ENCODE results near the gene METRNL.

Gene METRNL

GRCh38 chr17:83091257-83092141, 12.1 kb downstream of the METRNL start:
- H3K27me3 ChIP-seq (ENCODE audit: control insufficient read depth, insufficient read depth, low read length), result no peaks in the 10 kb centered on the region
- no peak overlapping the region for H3K9ac ChIP-seq (ENCODE audit: low read depth, low read length)
- no peaks in the 10 kb centered on the region for H3K9me3 ChIP-seq (ENCODE audit: control insufficient read depth, insufficient read depth, low read length)
- no peak overlapping the region for H3K4me3 ChIP-seq (ENCODE audit: low read depth, low read length)
- no peaks in the 10 kb centered on the region for H3K4me1 ChIP-seq (ENCODE audit: control insufficient read depth, insufficient read depth, low read length)
- H3K36me3 ChIP-seq (ENCODE audit: control insufficient read depth, insufficient read depth, low read length), result peaks cover 17% of the 10 kb centered on the region

DNA sequence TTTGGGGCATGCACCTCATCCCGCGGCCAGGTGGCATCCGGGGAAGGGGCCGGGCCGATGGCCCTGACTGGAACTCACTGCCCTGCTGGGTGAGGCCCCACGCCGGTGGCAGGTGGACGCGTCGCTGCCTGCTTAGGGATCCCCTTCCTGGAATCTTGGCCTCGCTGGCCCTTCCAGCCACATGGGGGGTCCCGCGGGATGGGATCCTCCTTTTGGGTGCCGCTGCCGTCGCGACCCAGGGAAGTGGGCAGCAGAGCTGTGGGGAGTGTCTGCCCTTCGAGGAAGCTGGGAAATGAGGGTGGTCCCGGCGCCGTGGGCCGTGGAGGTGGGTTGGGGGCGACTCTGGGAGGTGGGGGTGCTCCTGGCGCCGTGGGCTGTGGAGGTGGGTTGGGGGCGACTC, 12.8 kb downstream of the METRNL start:
- Histone ChIP-seq H3K27me3 (ENCODE audit: control insufficient read depth, insufficient read depth, low read length) (no peaks in the 10 kb centered on the region), H3K4me3 (ENCODE audit: low read depth, low read length) (no peak overlapping the region), H3K36me3 (ENCODE audit: control insufficient read depth, insufficient read depth, low read length) (peaks cover 17% of the 10 kb centered on the region), H3K9me3 (ENCODE audit: control insufficient read depth, insufficient read depth, low read length) (no peaks in the 10 kb centered on the region), H3K9ac (ENCODE audit: low read depth, low read length) (no peak overlapping the region), H3K4me1 (ENCODE audit: control insufficient read depth, insufficient read depth, low read length) (no peaks in the 10 kb centered on the region)

DNA sequence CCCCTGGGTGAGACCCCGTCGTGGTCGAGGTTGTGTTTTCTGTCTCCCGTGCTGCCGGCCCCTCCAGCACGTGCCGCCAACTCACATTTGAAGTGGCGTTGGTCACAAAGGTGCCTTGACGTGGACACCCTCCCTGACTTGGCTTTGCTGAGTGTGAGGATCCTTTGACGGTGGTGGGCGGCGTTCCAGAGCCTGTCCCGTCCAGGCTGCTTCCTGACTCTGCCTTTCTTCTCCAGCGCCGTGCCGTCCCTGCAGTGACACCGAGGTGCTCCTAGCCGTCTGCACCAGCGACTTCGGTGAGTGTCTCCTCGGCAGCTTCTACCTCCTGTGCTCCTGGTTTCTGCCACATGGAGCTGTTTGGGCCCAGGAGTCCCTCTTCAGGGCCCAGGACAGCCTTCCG, 13.5 kb downstream of the METRNL start:
- Histone ChIP-seq H3K27me3 (ENCODE audit: control insufficient read depth, insufficient read depth, low read length) (no peaks in the 10 kb centered on the region), H3K4me1 (ENCODE audit: control insufficient read depth, insufficient read depth, low read length) (no peaks in the 10 kb centered on the region), H3K9me3 (ENCODE audit: control insufficient read depth, insufficient read depth, low read length) (no peaks in the 10 kb centered on the region), H3K36me3 (ENCODE audit: control insufficient read depth, insufficient read depth, low read length) (peaks cover 17% of the 10 kb centered on the region), H3K9ac (ENCODE audit: low read depth, low read length) (no peak overlapping the region), H3K4me3 (ENCODE audit: low read depth, low read length) (no peak overlapping the region)

DNA sequence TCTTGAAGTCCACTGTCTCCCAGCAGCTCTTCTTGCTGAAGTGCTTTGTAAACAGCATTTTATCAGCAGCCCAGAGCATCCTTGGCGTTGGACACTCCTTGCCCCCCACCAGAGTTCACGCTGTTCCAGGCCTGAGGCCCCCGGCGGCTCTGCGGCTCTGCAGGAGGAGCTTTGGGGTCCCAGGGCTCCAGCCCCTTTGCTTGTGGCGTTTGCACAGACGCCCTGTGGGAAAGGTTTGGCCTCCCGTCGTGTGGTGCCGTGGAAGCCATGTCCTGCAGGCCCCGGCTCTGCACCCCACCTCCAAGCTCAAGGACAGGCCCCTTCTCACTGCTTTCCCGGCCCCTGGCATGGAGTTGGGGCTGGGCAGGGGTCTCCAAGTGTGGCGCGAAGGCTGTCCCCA, 14.1 kb downstream of the METRNL start:
- Histone ChIP-seq H3K9me3 (ENCODE audit: control insufficient read depth, insufficient read depth, low read length) (no peaks in the 10 kb centered on the region), H3K9ac (ENCODE audit: low read depth, low read length) (no peak overlapping the region), H3K27me3 (ENCODE audit: control insufficient read depth, insufficient read depth, low read length) (no peaks in the 10 kb centered on the region), H3K4me3 (ENCODE audit: low read depth, low read length) (no peak overlapping the region), H3K4me1 (ENCODE audit: control insufficient read depth, insufficient read depth, low read length) (no peaks in the 10 kb centered on the region), H3K36me3 (ENCODE audit: control insufficient read depth, insufficient read depth, low read length) (peaks cover 17% of the 10 kb centered on the region)

DNA sequence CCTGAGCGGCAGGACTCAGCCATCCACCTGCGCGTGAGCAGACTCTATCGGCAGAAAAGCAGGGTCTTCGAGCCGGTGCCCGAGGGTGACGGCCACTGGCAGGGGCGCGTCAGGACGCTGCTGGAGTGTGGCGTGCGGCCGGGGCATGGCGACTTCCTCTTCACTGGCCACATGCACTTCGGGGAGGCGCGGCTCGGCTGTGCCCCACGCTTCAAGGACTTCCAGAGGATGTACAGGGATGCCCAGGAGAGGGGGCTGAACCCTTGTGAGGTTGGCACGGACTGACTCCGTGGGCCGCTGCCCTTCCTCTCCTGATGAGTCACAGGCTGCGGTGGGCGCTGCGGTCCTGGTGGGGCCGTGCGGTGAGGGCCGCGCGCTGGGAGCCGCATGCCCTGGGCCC, 14.9 kb downstream of the METRNL start:
- no peak overlapping the region for H3K9ac ChIP-seq (ENCODE audit: low read depth, low read length)

DNA sequence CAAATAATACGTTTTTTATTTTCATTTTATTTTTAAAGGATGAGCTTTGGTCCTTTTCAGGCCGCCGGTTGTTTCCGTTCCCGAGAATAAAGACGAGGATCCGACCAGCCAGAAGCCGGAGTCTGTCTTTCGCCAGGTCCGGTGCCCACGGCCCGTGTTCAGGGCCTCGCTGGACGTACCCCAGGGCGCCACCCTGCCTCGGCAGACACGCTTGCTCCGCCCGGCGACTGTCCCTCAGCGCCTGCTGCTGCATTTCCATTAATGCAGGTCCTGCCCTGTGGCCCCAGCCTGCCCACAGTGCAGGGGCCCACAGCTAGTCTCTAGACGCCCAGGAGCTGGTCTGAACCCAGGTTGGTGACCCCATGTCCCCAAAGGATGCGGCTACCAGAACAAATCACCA, 15.6 kb downstream of the METRNL start:
- Histone ChIP-seq H3K9ac (ENCODE audit: low read depth, low read length) (no peak overlapping the region), H3K9me3 (ENCODE audit: control insufficient read depth, insufficient read depth, low read length) (no peaks in the 10 kb centered on the region), H3K4me3 (ENCODE audit: low read depth, low read length) (no peak overlapping the region), H3K27me3 (ENCODE audit: control insufficient read depth, insufficient read depth, low read length) (no peaks in the 10 kb centered on the region), H3K4me1 (ENCODE audit: control insufficient read depth, insufficient read depth, low read length) (no peaks in the 10 kb centered on the region), H3K36me3 (ENCODE audit: control insufficient read depth, insufficient read depth, low read length) (peaks cover 13% of the 10 kb centered on the region)

More for the DNA sequence above, 14.9 kb downstream of the METRNL start:
- Histone ChIP-seq H3K9me3 (ENCODE audit: control insufficient read depth, insufficient read depth, low read length) (no peaks in the 10 kb centered on the region), H3K4me1 (ENCODE audit: control insufficient read depth, insufficient read depth, low read length) (no peaks in the 10 kb centered on the region), H3K27me3 (ENCODE audit: control insufficient read depth, insufficient read depth, low read length) (no peaks in the 10 kb centered on the region), H3K36me3 (ENCODE audit: control insufficient read depth, insufficient read depth, low read length) (peaks cover 13% of the 10 kb centered on the region), H3K4me3 (ENCODE audit: low read depth, low read length) (no peak overlapping the region)

- no peaks in the 10 kb centered on the region for H3K9me3 ChIP-seq (ENCODE audit: control insufficient read depth, insufficient read depth, low read length)
- no peaks in the 10 kb centered on the region for H3K27me3 ChIP-seq (ENCODE audit: control insufficient read depth, insufficient read depth, low read length)
- H3K4me1 ChIP-seq (ENCODE audit: control insufficient read depth, insufficient read depth, low read length), result no peaks in the 10 kb centered on the region
- H3K4me3 ChIP-seq (ENCODE audit: low read depth, low read length), result no peak overlapping the region
- H3K9ac ChIP-seq (ENCODE audit: low read depth, low read length), result no peak overlapping the region
- peaks cover 13% of the 10 kb centered on the region for H3K36me3 ChIP-seq (ENCODE audit: control insufficient read depth, insufficient read depth, low read length)
These were observed 17.2 kb downstream of the METRNL start for GRCh38 chr17:83096401-83097224.

GRCh38 chr17:83097831-83098230, 18.4 kb downstream of the METRNL start:
- H3K4me1 ChIP-seq (ENCODE audit: control insufficient read depth, insufficient read depth, low read length), result no peaks in the 10 kb centered on the region
- no peaks in the 10 kb centered on the region for H3K27me3 ChIP-seq (ENCODE audit: control insufficient read depth, insufficient read depth, low read length)
- no peak overlapping the region for H3K4me3 ChIP-seq (ENCODE audit: low read depth, low read length)
- no peak overlapping the region for H3K9ac ChIP-seq (ENCODE audit: low read depth, low read length)
- peaks cover 12% of the 10 kb centered on the region for H3K36me3 ChIP-seq (ENCODE audit: control insufficient read depth, insufficient read depth, low read length)
- H3K9me3 ChIP-seq (ENCODE audit: control insufficient read depth, insufficient read depth, low read length), result no peaks in the 10 kb centered on the region

DNA sequence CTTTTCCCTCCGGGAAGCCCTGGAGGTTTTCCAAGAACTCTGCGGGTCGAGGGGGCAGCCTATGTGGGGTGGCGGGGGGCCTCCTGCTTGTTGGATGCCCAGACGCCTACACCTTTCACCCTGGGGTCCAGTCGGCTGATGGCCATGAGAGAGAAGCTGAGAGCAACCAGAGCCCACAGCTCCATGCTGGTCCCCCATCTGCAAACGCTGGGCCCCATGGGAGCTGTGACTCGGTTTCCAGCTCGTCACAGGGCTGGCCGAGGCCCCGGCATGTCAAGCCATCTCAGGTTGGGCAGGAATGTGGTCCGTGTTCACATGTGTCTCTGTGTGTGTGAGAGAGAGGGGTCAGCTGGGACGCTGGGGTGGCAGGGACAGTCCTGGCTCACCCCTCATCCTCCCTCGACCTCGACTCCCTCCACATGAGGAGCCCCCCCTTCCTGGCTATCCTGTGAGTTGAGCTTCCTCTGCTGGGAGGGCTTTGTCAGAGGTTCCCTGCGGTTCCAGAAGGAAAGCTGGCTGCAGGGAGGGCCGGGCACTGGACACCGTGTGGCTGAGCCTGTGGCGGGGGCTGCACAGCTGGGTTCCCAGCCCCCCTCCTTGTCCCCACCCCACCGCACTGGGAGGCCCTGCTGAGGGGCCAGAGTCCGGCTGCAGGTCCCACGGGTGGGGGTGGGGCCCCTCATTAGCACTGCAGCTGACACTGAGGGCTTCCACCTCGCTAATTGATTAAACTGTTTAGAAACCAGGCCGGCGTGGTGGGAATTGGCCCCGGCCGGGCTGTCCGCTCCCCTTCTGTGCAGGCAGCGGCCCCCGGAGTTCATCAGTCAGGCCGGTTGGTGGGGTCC, 19.1 kb downstream of the METRNL start:
- Histone ChIP-seq H3K9me3 (ENCODE audit: control insufficient read depth, insufficient read depth, low read length) (no peaks in the 10 kb centered on the region), H3K36me3 (ENCODE audit: control insufficient read depth, insufficient read depth, low read length) (peaks cover 10% of the 10 kb centered on the region), H3K4me1 (ENCODE audit: control insufficient read depth, insufficient read depth, low read length) (no peaks in the 10 kb centered on the region), H3K9ac (ENCODE audit: low read depth, low read length) (no peak overlapping the region), H3K4me3 (ENCODE audit: low read depth, low read length) (no peak overlapping the region), H3K27me3 (ENCODE audit: control insufficient read depth, insufficient read depth, low read length) (no peaks in the 10 kb centered on the region)

DNA sequence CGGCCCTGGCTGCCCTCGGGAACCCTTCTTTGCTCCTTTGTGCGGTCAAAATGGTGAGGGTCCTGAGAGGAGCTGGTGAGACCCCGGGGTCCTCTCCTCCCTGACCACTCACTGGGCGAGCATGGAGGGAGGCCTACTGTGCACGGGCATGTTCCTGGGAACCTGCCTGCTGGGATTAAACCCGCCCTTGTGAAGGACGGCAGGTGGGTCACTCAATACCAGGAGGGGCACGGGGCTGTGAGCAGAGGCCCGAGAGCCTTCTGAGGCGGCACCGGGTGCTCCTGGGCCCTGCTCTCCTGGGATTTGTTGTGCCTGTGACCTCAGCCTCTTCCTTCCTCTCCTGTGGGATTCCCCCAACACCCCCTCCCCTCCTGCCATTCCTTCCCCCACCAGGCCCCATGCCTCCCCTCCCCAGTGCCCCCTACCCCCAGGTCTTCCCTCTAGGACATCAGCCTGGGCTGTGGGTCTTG, 19.7 kb downstream of the METRNL start:
- Histone ChIP-seq H3K36me3 (ENCODE audit: control insufficient read depth, insufficient read depth, low read length) (peaks cover 10% of the 10 kb centered on the region), H3K9me3 (ENCODE audit: control insufficient read depth, insufficient read depth, low read length) (no peaks in the 10 kb centered on the region), H3K4me1 (ENCODE audit: control insufficient read depth, insufficient read depth, low read length) (no peaks in the 10 kb centered on the region), H3K27me3 (ENCODE audit: control insufficient read depth, insufficient read depth, low read length) (no peaks in the 10 kb centered on the region), H3K4me3 (ENCODE audit: low read depth, low read length) (no peak overlapping the region), H3K9ac (ENCODE audit: low read depth, low read length) (no peak overlapping the region)

- peaks cover 10% of the 10 kb centered on the region for H3K36me3 ChIP-seq (ENCODE audit: control insufficient read depth, insufficient read depth, low read length)
- no peaks in the 10 kb centered on the region for H3K4me1 ChIP-seq (ENCODE audit: control insufficient read depth, insufficient read depth, low read length)
- no peak overlapping the region for H3K4me3 ChIP-seq (ENCODE audit: low read depth, low read length)
- H3K9ac ChIP-seq (ENCODE audit: low read depth, low read length), result no peak overlapping the region
- H3K9me3 ChIP-seq (ENCODE audit: control insufficient read depth, insufficient read depth, low read length), result no peaks in the 10 kb centered on the region
- no peaks in the 10 kb centered on the region for H3K27me3 ChIP-seq (ENCODE audit: control insufficient read depth, insufficient read depth, low read length)
These were observed 20.3 kb downstream of the METRNL start for GRCh38 chr17:83099570-83100181.

All from iPS-15b (cell line).